Spleen (tissue), 11 donors: ENCODE results near the gene PTPN14. TPM values are rescaled to one million over a fixed set of nuclear protein-coding genes. Genes with fewer than 3 reads are reported as not detected.

Experiments used
- DNase-seq: peaks from one replicate; pipeline ENCODE4 v3.0.0-alpha.2; 2020
- H3K27ac ChIP-seq, 8 donors: fragments of 200-600 bp; sonication (generic) in 7 of 8; 1 replicate in 4 of 8; 2 replicates in 4 of 8; pipeline versions ENCODE4 v1.5.0 to v1.8.0; 2016 to 2021; ENCODE audit warnings: inconsistent platforms in 4 of 8, mild to moderate bottlenecking in 4 of 8, moderate library complexity in 1 of 8
- H3K27me3 ChIP-seq, 7 donors: fragments of 200-600 bp; sonication (generic) in 6 of 7; replicated peaks in 1 of 7; 1 replicate in 4 of 7; 2 replicates in 3 of 7; pipeline versions ENCODE4 v1.5.0 to v1.8.0; 2016 to 2021; ENCODE audit warnings: inconsistent platforms in 3 of 7, mild to moderate bottlenecking in 1 of 7
- H3K36me3 ChIP-seq, 6 donors: fragments of 200-600 bp; sonication (generic) in 5 of 6; 1 replicate in 4 of 6; 2 replicates in 2 of 6; pipeline versions ENCODE4 v1.5.0 to v1.8.0; 2016 to 2021; ENCODE audit warnings: inconsistent platforms in 2 of 6
- H3K4me1 ChIP-seq, 6 donors: fragments of 200-600 bp; sonication (generic) in 5 of 6; 1 replicate in 3 of 6; 2 replicates in 3 of 6; pipeline versions ENCODE4 v1.5.0 to v1.8.0; 2016 to 2021; ENCODE audit warnings: inconsistent platforms in 3 of 6
- H3K4me3 ChIP-seq, 8 donors: fragments of 200-600 bp; sonication (generic) in 7 of 8; 1 replicate in 4 of 8; 2 replicates in 4 of 8; pipeline versions ENCODE4 v1.5.0 to v1.8.0; 2016 to 2021; ENCODE audit warnings: inconsistent platforms in 4 of 8, mild to moderate bottlenecking in 4 of 8, moderate library complexity in 2 of 8
- H3K9me3 ChIP-seq, 8 donors: fragments of 200-600 bp; sonication (generic) in 7 of 8; 1 replicate in 4 of 8; 2 replicates in 4 of 8; pipeline versions ENCODE4 v1.5.0 to v1.8.0; 2016 to 2021; ENCODE audit warnings: inconsistent platforms in 4 of 8
- POLR2A ChIP-seq, 3 donors: fragments of 450-650 bp; IDR thresholded peaks; one replicate each; pipeline ENCODE4 v1.5.1; 2017; ENCODE audit warnings: antibody characterized with exemption in 3 of 3, mild to moderate bottlenecking in 1 of 3
- POLR2AphosphoS5 ChIP-seq, 3 donors: sonication (generic); formaldehyde crosslinking; IDR thresholded peaks; one replicate each; pipeline ENCODE4 v1.5.1; 2017; ENCODE audit warnings: antibody characterized with exemption in 3 of 3
- WGBS, 5 donors: extraction: QIAGEN DNeasy Blood & Tissue Kit in 3 of 5; methylation state at CpG; one replicate each; pipeline versions ENCODE4 v1.1.5 to v1.1.7; 2013 to 2018; 5-methylcytosine and 5-hydroxymethylcytosine counted together
- intact Hi-C: fragments of 100-400 bp; cut with DNase I; formaldehyde crosslinking; loops from one replicate; pipeline ENCODE4 v1.15.0; 2023; ENCODE audit warnings: low total_unique reads
- polyA plus RNA-seq, 3 donors: library from polyadenylated mRNA; stranded (reverse); fragments of 200-250 nt; gene quantifications; one replicate each; pipeline ENCODE4 v1.2.1, GENCODE V29; 2013
- total RNA-seq, 7 donors: library from RNA; depleted of rRNA in 3 of 7; stranded (reverse); fragments of >200 nt in 3 of 7; fragmentation: NEBNext Ultra II Directional in 4 of 7; extraction: Animal tissue kit (Norgen Biotek cat#: 25700) in 4 of 7; gene quantifications; one replicate each; pipeline versions ENCODE4 v1.1.0 to v1.2.1, GENCODE V29; 2016 to 2021
- TF ChIP-seq, protein P1 (sequence below), 11 experiments: fragments of 200-600 bp in 7 of 11; fragments of 450-650 bp in 4 of 11; sonication (generic) in 4 of 11; IDR thresholded peaks in 8 of 11; conservative IDR thresholded peaks in 3 of 11; 1 replicate in 7 of 11; 2 replicates in 4 of 11; pipeline versions ENCODE4 v1.4.0 to v1.8.0; 2016 to 2021; ENCODE audit warnings: antibody characterized with exemption in 11 of 11, inconsistent platforms in 4 of 11, mild to moderate bottlenecking in 1 of 11
- donor health status: healthy with polysubstance abuse.
- donor health status: DM: no; HTN: no; CAD: no; lungs with moderate emphysema.
- donor health status: DM: no; HTN: no; CAD: no.
- donor health status: Bipolar disorder and iron deficiency.
- donor health status: healthy.
- donor health status: DM: no; HTN: no; CAD: no.
- donor health status: DM: yes; HTN: yes; CAD: no.

The PTPN14 gene
- total and polyA plus RNA-seq, 10 donors, result 0.83 to 28.5 (median 16.8) TPM

GRCh38 chr1:214332946-214333798 lies 218.2 kb downstream of the PTPN14 start:
- Histone ChIP-seq H3K36me3 (peaks cover 0 to 76% (median 22%) of the 10 kb centered on the region in 6 donors), H3K9me3 (no peaks in the 10 kb centered on the region), H3K4me3 (no peak overlapping the region), H3K4me1 (peaks cover 0 to 44% (median 14%) of the 10 kb centered on the region in 6 donors), H3K27ac (no peak overlapping the region), H3K27me3 (no peaks in the 10 kb centered on the region)
- intact Hi-C loops, result loop anchor here (5.0 kb wide), 1 partner anchor 254 kb away; no protein-coding TSS in a partner anchor
- WGBS, 5 donors, result 74 to 81% (median 76%) methylated on average over 6 of the region's 6 CpGs
- no peak for DNase-seq
- TF ChIP-seq, protein P1, sequence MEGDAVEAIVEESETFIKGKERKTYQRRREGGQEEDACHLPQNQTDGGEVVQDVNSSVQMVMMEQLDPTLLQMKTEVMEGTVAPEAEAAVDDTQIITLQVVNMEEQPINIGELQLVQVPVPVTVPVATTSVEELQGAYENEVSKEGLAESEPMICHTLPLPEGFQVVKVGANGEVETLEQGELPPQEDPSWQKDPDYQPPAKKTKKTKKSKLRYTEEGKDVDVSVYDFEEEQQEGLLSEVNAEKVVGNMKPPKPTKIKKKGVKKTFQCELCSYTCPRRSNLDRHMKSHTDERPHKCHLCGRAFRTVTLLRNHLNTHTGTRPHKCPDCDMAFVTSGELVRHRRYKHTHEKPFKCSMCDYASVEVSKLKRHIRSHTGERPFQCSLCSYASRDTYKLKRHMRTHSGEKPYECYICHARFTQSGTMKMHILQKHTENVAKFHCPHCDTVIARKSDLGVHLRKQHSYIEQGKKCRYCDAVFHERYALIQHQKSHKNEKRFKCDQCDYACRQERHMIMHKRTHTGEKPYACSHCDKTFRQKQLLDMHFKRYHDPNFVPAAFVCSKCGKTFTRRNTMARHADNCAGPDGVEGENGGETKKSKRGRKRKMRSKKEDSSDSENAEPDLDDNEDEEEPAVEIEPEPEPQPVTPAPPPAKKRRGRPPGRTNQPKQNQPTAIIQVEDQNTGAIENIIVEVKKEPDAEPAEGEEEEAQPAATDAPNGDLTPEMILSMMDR (IDR thresholded peaks at IDR 0.05 in 8 of 11, conservative IDR thresholded peaks at IDR 0.05 in 3 of 11), result peak in 10 of 11 experiments; percentile 42 to 78 (median 62)
- no peak for TF ChIP-seq POLR2AphosphoS5 (IDR thresholded peaks at IDR 0.05)
- TF ChIP-seq POLR2A (IDR thresholded peaks at IDR 0.05), result no peak

DNA sequence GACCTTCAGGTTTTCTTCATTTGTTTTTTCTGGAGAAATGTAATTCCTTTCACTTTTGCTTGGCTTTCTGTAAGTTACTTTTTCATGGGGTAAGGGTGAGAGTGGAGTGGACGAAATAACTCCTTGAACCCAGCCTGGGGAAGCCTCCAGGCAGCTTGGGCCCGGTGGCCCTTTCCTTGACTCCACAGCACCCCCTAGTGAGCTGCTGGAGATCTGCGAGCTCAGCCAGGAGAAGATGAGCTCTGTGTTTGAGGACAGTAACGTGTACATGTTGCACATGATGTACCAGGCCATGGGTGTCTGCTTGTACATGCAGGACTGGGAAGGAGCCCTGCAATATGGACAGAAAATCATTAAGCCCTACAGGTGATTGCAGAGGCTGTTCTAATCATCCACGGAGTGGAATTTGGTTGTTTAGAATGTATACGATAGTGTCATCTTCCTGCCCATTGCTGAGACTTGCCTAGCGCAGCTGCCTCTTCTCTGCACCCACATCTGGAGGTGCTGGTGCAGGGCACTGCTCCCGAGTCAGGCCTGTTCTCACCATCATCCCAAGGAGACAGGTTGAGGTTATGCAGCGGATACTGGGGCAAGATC lies 219.5 kb downstream of the PTPN14 start:
- Histone ChIP-seq H3K36me3 (peaks cover 0 to 67% (median 17%) of the 10 kb centered on the region in 6 donors), H3K4me1 (peaks cover 0 to 57% (median 20%) of the 10 kb centered on the region in 6 donors), H3K9me3 (no peaks in the 10 kb centered on the region), H3K27me3 (no peaks in the 10 kb centered on the region), H3K4me3 (no peak overlapping the region), H3K27ac (peak overlapping the region in 7 of 8 donors; percentile 9 to 82 (median 64))
- DNase-seq, result no peak
- WGBS, 5 donors, result 64 to 79% (median 74%) methylated on average over 9 of the region's 9 CpGs
- no peak for TF ChIP-seq POLR2AphosphoS5 (IDR thresholded peaks at IDR 0.05)
- TF ChIP-seq, protein P1 (IDR thresholded peaks at IDR 0.05 in 8 of 11, conservative IDR thresholded peaks at IDR 0.05 in 3 of 11), result peak in 9 of 11 experiments; percentile 35 to 82 (median 69)
- intact Hi-C loops, result loop anchor here (5.0 kb wide), 1 partner anchor 255 kb away; no protein-coding TSS in a partner anchor

- Histone ChIP-seq H3K36me3 (peaks cover 0 to 66% (median 17%) of the 10 kb centered on the region in 6 donors), H3K27ac (peak overlapping the region in 7 of 8 donors; percentile 44 to 82 (median 64)), H3K9me3 (no peaks in the 10 kb centered on the region), H3K4me3 (no peak overlapping the region), H3K4me1 (peaks cover 0 to 64% (median 24%) of the 10 kb centered on the region in 6 donors), H3K27me3 (no peaks in the 10 kb centered on the region)
- no peak for DNase-seq
- whole genome bisulfite sequencing, 5 donors, result 54 to 88% (median 81%) methylated on average over 1 of the region's 1 CpG
- TF ChIP-seq POLR2A (IDR thresholded peaks at IDR 0.05), result no peak
- TF ChIP-seq, protein P1 (IDR thresholded peaks at IDR 0.05 in 8 of 11, conservative IDR thresholded peaks at IDR 0.05 in 3 of 11), result no peak
- peak in 2 of 3 donors; percentile 11 to 36 for TF ChIP-seq POLR2AphosphoS5 (IDR thresholded peaks at IDR 0.05)
- intact Hi-C loops, result loop anchor here (5.0 kb wide), 1 partner anchor 256 kb away; no protein-coding TSS in a partner anchor
These were observed 220.2 kb downstream of the PTPN14 start for GRCh38 chr1:214331180-214331579.
